ENCODE results near the gene NT5DC3.

DNA sequence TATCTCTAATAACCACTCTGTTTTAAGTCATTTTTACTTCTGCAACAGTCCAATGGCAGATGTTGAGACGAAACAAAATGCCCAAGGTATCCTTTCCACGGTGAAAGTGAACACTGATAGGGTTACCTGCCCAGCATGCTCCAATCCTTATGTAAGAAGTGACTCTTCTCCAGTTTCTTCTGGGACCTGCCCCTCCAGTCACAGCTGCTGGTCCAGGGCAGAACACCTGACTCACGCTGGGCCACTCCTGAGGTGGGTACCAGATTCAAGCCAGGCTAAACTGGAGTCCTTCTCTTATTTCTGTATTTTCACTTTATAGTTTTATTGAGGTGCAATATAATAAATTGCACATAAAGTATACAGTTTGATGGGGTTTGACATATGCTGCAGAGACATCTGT, 16.7 kb downstream of the NT5DC3 start:
- TF ChIP-seq, protein P1, sequence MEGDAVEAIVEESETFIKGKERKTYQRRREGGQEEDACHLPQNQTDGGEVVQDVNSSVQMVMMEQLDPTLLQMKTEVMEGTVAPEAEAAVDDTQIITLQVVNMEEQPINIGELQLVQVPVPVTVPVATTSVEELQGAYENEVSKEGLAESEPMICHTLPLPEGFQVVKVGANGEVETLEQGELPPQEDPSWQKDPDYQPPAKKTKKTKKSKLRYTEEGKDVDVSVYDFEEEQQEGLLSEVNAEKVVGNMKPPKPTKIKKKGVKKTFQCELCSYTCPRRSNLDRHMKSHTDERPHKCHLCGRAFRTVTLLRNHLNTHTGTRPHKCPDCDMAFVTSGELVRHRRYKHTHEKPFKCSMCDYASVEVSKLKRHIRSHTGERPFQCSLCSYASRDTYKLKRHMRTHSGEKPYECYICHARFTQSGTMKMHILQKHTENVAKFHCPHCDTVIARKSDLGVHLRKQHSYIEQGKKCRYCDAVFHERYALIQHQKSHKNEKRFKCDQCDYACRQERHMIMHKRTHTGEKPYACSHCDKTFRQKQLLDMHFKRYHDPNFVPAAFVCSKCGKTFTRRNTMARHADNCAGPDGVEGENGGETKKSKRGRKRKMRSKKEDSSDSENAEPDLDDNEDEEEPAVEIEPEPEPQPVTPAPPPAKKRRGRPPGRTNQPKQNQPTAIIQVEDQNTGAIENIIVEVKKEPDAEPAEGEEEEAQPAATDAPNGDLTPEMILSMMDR (IDR thresholded peaks at IDR 0.05), result no peak
- no peak for TF ChIP-seq POLR2A (IDR thresholded peaks at IDR 0.05)
